VCaP (cell line): ENCODE measurements around the gene SDK1.
"Not testable (repeated sequence)": the region's sequence is repeated elsewhere in the genome, so short reads cannot be mapped to it uniquely, and the experiment has no call there.

Experiments
- H3K27ac ChIP-seq: fragments of 450-650 bp; 2 replicates; pipeline ENCODE4 v1.5.1; 2017
- TF ChIP-seq, protein P1 (sequence below): fragments of 450-650 bp; conservative IDR thresholded peaks from 2 replicates; pipeline ENCODE4 v1.5.1; 2017; ENCODE audit warnings: mild to moderate bottlenecking, moderate library complexity

The SDK1 gene

DNA sequence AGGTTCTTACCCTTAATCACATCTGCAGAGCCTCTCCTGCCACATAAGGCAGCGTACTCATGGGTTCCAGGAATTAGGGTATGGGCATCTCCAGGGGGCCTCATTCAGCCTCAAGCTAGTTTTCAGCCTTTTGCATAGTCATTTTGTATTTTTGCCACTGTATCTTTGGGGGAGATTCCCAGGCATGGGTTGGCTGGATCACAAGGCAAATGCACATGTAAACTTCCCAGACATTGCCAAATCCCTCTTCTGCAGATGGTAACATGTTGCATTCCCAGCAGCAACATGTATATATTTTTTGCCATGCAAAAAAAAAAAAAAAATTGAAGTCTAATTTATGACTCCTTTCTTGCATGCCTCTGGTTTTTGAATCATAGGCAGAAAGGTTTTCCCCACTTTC lies 785.7 kb downstream of the SDK1 start:
- TF ChIP-seq, protein P1, sequence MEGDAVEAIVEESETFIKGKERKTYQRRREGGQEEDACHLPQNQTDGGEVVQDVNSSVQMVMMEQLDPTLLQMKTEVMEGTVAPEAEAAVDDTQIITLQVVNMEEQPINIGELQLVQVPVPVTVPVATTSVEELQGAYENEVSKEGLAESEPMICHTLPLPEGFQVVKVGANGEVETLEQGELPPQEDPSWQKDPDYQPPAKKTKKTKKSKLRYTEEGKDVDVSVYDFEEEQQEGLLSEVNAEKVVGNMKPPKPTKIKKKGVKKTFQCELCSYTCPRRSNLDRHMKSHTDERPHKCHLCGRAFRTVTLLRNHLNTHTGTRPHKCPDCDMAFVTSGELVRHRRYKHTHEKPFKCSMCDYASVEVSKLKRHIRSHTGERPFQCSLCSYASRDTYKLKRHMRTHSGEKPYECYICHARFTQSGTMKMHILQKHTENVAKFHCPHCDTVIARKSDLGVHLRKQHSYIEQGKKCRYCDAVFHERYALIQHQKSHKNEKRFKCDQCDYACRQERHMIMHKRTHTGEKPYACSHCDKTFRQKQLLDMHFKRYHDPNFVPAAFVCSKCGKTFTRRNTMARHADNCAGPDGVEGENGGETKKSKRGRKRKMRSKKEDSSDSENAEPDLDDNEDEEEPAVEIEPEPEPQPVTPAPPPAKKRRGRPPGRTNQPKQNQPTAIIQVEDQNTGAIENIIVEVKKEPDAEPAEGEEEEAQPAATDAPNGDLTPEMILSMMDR, result no peak
- no peak overlapping the region for H3K27ac ChIP-seq

DNA sequence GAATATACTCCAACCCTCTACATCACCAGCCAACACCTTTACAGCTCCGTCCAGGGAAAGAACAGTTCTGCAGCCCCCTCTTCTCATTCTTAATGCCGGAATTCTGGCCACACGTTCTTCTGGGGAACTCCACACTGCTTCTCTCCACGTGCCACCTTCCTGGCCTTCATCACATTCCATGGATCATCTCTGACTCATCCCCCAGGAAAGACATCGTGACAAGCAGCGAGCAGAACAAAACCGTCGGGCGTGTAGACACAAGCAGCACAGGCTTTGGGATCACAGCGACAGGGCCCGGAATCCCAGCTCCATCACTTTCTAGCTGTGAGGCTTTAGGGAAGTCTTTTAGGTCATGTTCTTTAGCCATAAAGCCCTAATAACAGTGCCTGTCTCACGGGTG lies 790.7 kb downstream of the SDK1 start:
- TF ChIP-seq, protein P1, result no peak
- H3K27ac ChIP-seq, result peak overlapping the region; percentile 58

DNA sequence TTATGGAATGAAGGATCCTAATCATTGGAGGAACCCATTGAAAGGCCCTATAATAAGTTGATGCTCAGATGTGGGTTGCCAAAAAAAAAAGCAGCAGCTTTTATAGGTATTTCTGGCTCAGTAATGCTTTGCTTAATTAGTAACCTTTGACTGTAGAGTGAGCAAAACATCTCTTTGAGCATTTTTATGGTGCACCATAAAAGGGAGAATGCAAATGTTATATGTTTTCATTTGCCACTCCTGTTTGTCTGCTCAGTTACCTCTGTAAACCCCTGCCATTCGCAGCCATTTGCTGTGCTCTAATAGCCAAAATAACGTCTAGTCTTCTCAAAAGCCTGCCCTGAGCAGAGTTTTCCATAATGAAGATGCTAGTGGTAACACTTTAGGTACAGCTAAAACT lies 792.0 kb downstream of the SDK1 start:
- TF ChIP-seq, protein P1, result no peak
- H3K27ac ChIP-seq, result peak overlapping the region; percentile 58

DNA sequence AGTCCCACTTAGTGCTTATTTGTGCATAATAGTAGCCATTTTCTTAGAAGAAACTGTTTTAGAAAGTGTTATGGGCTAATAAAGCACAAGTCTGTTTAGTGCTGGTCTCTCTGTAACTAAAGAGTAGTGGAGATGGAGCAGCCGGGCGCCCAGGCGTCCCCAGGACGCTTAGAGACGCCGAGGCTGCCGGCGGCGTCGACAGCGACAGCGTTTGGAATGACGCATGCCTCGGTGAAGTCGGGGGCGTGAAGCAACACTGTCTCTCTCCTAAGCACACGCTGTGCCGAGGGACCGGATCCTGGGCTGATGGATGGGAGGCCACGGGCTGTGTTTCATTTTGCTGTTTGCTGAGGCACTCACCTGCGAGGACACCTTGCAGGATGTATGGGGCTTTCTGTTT lies 792.4 kb downstream of the SDK1 start:
- H3K27ac ChIP-seq, result peak overlapping the region; percentile 58
- TF ChIP-seq, protein P1, result no peak

DNA sequence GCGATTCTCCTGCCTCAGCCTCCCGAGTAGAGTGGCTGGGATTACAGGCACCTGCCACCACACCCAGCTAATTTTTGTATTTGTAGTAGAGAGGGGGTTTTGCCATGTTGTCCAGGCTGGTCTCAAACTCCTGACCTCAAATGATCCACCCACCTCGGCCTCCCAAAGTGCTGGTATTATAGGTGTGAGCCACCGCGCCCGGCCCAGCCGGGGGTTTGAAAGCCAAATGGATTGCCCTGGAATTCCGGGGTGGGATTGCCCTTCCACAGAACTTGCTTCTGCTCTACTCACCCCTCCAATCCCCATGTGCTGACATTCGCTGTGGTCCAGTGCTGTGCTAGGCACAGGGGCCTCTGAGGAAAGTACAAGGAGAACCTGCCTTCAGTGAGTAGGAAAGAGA lies 793.1 kb downstream of the SDK1 start:
- H3K27ac ChIP-seq, result not testable (repeated sequence)

DNA sequence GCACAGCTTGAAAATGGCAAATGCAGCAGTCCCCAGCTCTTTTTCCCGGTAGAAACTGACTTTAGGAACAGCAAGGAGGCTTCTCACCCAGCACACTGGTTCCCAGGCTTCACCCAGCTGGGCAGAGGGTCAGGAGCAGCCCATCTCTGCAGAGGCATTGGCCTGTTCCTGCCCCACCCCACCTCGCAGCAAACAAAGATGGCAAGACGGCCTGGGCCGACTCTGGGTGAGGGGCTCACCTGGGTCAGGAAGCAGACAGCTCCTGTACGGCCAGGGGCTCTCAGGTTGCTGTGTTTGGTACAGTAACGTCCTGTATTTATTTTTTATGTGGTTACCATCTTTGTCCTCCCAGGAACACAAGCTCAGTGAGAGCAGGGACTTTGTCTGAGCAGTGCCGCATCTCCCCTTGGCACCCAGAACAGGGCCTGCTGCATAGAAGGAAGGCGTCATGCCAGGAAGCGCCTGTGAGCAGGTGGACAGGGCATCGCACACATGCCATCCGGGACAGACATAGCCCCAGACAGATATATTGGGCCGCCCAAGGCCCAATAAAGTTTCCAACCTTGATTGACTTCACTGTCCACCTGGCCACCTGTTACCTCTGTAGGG lies 796.1 kb downstream of the SDK1 start:
- TF ChIP-seq, protein P1, result no peak
- H3K27ac ChIP-seq, result no peak overlapping the region

DNA sequence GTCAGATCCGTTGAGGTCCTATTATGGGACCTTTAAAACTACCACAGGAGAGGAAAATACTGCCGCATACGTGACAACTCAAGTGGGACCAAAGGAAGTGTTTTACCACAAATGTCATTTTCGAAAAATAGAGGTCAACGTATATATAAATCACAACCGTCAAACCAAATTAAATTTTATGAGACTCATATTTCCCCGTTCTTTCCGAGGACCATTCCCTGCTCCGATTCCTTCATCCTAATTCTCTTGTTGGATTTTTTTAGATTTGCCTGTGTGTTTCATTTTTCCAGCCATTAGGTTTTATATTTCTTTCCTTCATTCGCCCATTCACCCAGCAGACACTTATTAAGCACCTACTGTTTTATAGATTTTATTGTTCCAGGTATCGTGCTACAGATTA lies 797.1 kb downstream of the SDK1 start:
- TF ChIP-seq, protein P1, result no peak
- no peak overlapping the region for H3K27ac ChIP-seq

DNA sequence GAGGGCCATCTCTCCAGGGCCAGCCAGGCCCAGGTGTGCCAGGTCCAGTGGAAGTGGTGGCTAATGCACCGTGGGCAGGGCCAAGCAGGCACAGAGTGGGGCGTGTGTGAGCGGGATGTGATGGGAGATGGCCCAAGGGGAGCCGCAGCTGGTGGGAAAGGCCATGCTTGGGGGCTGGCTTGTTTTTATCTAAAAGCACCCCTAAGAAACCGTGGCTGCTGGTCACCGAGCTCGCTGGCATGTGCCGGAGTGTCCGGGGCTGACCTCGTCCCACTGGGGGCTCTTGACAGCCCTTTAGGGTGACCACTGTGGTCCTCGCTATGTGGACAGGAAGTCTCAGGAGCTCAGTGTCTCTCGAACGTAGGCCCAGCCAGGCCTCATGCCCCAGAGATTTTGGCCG lies 798.6 kb downstream of the SDK1 start:
- TF ChIP-seq, protein P1, result no peak
- H3K27ac ChIP-seq, result no peak overlapping the region
